Liver (tissue), 9 donors: ENCODE results near the gene RASSF10. TPM values are rescaled to one million over a fixed set of nuclear protein-coding genes. Genes with fewer than 3 reads are reported as not detected.

Experiments
- DNase-seq: peaks from one replicate; pipeline ENCODE4 v3.0.0-alpha.2; 2017; ENCODE audit warnings: low spot score
- H3K27ac ChIP-seq, 2 donors: one replicate each; pipeline ENCODE4 v1.7.0; 2013; ENCODE audit warnings: inconsistent platforms in 2 of 2, low read length in 2 of 2, control low read depth in 1 of 2, low read depth in 1 of 2, mild to moderate bottlenecking in 1 of 2
- H3K27me3 ChIP-seq, 4 donors: one replicate each; pipeline versions ENCODE4 v1.6.1 to v1.7.0; 2013; ENCODE audit warnings: low read length in 3 of 4, inconsistent platforms in 1 of 4, mild to moderate bottlenecking in 1 of 4, moderate library complexity in 1 of 4; ENCODE audit not compliant: control insufficient read depth in 4 of 4, insufficient read depth in 4 of 4
- H3K36me3 ChIP-seq, 4 donors: one replicate each; pipeline versions ENCODE4 v1.6.1 to v1.7.0; 2013; ENCODE audit warnings: low read length in 3 of 4, mild to moderate bottlenecking in 3 of 4, low read depth in 1 of 4, moderate library complexity in 1 of 4; ENCODE audit not compliant: control insufficient read depth in 4 of 4, insufficient read depth in 3 of 4
- H3K4me1 ChIP-seq, 4 donors: one replicate each; pipeline versions ENCODE4 v1.6.1 to v1.7.0; 2013; ENCODE audit warnings: low read length in 3 of 4, mild to moderate bottlenecking in 3 of 4, moderate library complexity in 1 of 4; ENCODE audit not compliant: control insufficient read depth in 4 of 4, insufficient read depth in 4 of 4
- H3K4me3 ChIP-seq, 3 donors: one replicate each; pipeline versions ENCODE4 v1.6.1 to v1.7.0; 2013; ENCODE audit warnings: low read length in 3 of 3, control low read depth in 1 of 3, low read depth in 1 of 3, mild to moderate bottlenecking in 1 of 3
- H3K9ac ChIP-seq, 2 donors: one replicate each; pipeline ENCODE4 v1.7.0; 2013; ENCODE audit warnings: low read length in 2 of 2, mild to moderate bottlenecking in 2 of 2, moderate library complexity in 2 of 2, control low read depth in 1 of 2, low read depth in 1 of 2
- H3K9me3 ChIP-seq, 4 donors: one replicate each; pipeline versions ENCODE4 v1.6.1 to v1.7.0; 2013; ENCODE audit warnings: low read length in 3 of 4; ENCODE audit not compliant: control insufficient read depth in 4 of 4
- EGR1 ChIP-seq, 2 donors: IDR thresholded peaks; 2 replicates each; pipeline ENCODE4 v1.6.1; 2016 to 2018; ENCODE audit warnings: antibody characterized with exemption in 2 of 2, low read depth in 2 of 2
- FOXA1 ChIP-seq: IDR thresholded peaks from 2 replicates; pipeline ENCODE4 v1.6.1; 2016; ENCODE audit warnings: antibody characterized with exemption
- FOXA2 ChIP-seq: IDR thresholded peaks from 2 replicates; pipeline ENCODE4 v1.6.1; 2016; ENCODE audit warnings: antibody characterized with exemption
- GABPA ChIP-seq, 2 donors: IDR thresholded peaks in 1 of 2; conservative IDR thresholded peaks in 1 of 2; 2 replicates each; pipeline ENCODE4 v1.6.1; 2016; ENCODE audit warnings: antibody characterized with exemption in 2 of 2, mild to moderate bottlenecking in 1 of 2, moderate library complexity in 1 of 2
- HNF4G ChIP-seq: IDR thresholded peaks from 2 replicates; pipeline ENCODE4 v1.6.1; 2016; ENCODE audit warnings: antibody characterized with exemption
- JUND ChIP-seq, 2 donors: IDR thresholded peaks; 2 replicates each; pipeline ENCODE4 v1.6.1; 2016; ENCODE audit warnings: antibody characterized with exemption in 2 of 2
- MAX ChIP-seq: IDR thresholded peaks from 2 replicates; pipeline ENCODE4 v1.6.1; 2016; ENCODE audit warnings: antibody characterized with exemption
- RAD21 ChIP-seq, 2 donors: IDR thresholded peaks; 2 replicates each; pipeline ENCODE4 v1.6.1; 2016; ENCODE audit warnings: antibody characterized with exemption in 2 of 2, mild to moderate bottlenecking in 2 of 2
- RXRA ChIP-seq, 2 donors: IDR thresholded peaks; 2 replicates each; pipeline ENCODE4 v1.6.1; 2017 to 2018; ENCODE audit warnings: antibody characterized with exemption in 2 of 2, mild to moderate bottlenecking in 1 of 2
- SP1 ChIP-seq: IDR thresholded peaks from 2 replicates; pipeline ENCODE4 v1.6.1; 2018; ENCODE audit warnings: antibody characterized with exemption, mild to moderate bottlenecking
- TAF1 ChIP-seq: conservative IDR thresholded peaks from 2 replicates; pipeline ENCODE4 v1.6.1; 2016; ENCODE audit warnings: antibody characterized with exemption, mild to moderate bottlenecking
- YY1 ChIP-seq: IDR thresholded peaks from 2 replicates; pipeline ENCODE4 v1.6.1; 2016; ENCODE audit warnings: antibody characterized with exemption, mild to moderate bottlenecking
- WGBS: extraction: QIAGEN DNeasy Blood & Tissue Kit; methylation state at CpG from one replicate; pipeline ENCODE4 v1.1.7; 2013; 5-methylcytosine and 5-hydroxymethylcytosine counted together
- polyA plus RNA-seq, 2 donors: library from polyadenylated mRNA; stranded (reverse) in 1 of 2; unstranded in 1 of 2; fragments of 200-250 nt in 1 of 2; fragments of >200 nt in 1 of 2; fragmentation: Nextera tagmentation in 1 of 2; extraction: Ambion mirVana in 1 of 2; gene quantifications; one replicate each; pipeline versions ENCODE4 v1.2.1 to v1.2.3, GENCODE V29; 2013 to 2015
- total RNA-seq, 2 donors: library from RNA; depleted of rRNA; stranded (reverse); fragments of >200 nt; gene quantifications; one replicate each; pipeline ENCODE4 v1.2.3, GENCODE V29; 2014
- TF ChIP-seq, protein P1 (sequence below): IDR thresholded peaks from 2 replicates; pipeline ENCODE4 v1.6.1; 2016; ENCODE audit warnings: antibody characterized with exemption
- TF ChIP-seq, protein P2 (sequence below): fragments of 150-350 bp; IDR thresholded peaks from 2 replicates; pipeline ENCODE4 v1.5.1; 2017; ENCODE audit warnings: improper control_type of control experiment, low read depth, low read length; ENCODE audit not compliant: missing input control
- TF ChIP-seq, protein P3 (sequence below): IDR thresholded peaks from 2 replicates; pipeline ENCODE4 v1.6.1; 2016; ENCODE audit warnings: antibody characterized with exemption, mild to moderate bottlenecking
- donor health status: healthy.
- donor health status: healthy.
- donor health status: healthy.
- donor health status: healthy.
- donor health status: healthy.

The RASSF10 gene
- total and polyA plus RNA-seq, 4 donors: 0.03 to 1.9 (median 0.08) TPM; not detected in 1

- Histone ChIP-seq H3K4me3 (no peak overlapping the region), H3K9ac (no peak overlapping the region), H3K36me3 (no peaks in the 10 kb centered on the region), H3K27me3 (peaks cover 0 to under 1% (median 0%) of the 10 kb centered on the region in 4 donors), H3K9me3 (no peaks in the 10 kb centered on the region), H3K27ac (no peak overlapping the region), H3K4me1 (no peaks in the 10 kb centered on the region)
- no peak for TF ChIP-seq EGR1 (IDR thresholded peaks at IDR 0.05; ENCODE audit: low read depth in 2 of 2)
- no peak for TF ChIP-seq FOXA2
- no peak for TF ChIP-seq HNF4G
- TF ChIP-seq YY1: no peak
- TF ChIP-seq, protein P1, sequence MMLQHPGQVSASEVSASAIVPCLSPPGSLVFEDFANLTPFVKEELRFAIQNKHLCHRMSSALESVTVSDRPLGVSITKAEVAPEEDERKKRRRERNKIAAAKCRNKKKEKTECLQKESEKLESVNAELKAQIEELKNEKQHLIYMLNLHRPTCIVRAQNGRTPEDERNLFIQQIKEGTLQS: no peak
- TF ChIP-seq JUND (IDR thresholded peaks at IDR 0.05): no peak
- no peak for TF ChIP-seq GABPA (IDR thresholded peaks at IDR 0.05 in 1 of 2, conservative IDR thresholded peaks at IDR 0.05 in 1 of 2)
- no peak for TF ChIP-seq RAD21 (IDR thresholded peaks at IDR 0.05)
- no peak for TF ChIP-seq MAX
- TF ChIP-seq TAF1: no peak
- DNase-seq: no peak
Observed at GRCh38 chr11:12995188-12995587, 13.9 kb upstream of the RASSF10 start.

GRCh38 chr11:12995823-12996222, 13.3 kb upstream of the RASSF10 start:
- TF ChIP-seq, protein P2, sequence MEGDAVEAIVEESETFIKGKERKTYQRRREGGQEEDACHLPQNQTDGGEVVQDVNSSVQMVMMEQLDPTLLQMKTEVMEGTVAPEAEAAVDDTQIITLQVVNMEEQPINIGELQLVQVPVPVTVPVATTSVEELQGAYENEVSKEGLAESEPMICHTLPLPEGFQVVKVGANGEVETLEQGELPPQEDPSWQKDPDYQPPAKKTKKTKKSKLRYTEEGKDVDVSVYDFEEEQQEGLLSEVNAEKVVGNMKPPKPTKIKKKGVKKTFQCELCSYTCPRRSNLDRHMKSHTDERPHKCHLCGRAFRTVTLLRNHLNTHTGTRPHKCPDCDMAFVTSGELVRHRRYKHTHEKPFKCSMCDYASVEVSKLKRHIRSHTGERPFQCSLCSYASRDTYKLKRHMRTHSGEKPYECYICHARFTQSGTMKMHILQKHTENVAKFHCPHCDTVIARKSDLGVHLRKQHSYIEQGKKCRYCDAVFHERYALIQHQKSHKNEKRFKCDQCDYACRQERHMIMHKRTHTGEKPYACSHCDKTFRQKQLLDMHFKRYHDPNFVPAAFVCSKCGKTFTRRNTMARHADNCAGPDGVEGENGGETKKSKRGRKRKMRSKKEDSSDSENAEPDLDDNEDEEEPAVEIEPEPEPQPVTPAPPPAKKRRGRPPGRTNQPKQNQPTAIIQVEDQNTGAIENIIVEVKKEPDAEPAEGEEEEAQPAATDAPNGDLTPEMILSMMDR: no peak
- no peak for TF ChIP-seq FOXA1
- TF ChIP-seq TAF1: no peak
- TF ChIP-seq RAD21 (IDR thresholded peaks at IDR 0.05): no peak
- TF ChIP-seq SP1: no peak
- no peak for TF ChIP-seq MAX
- no peak for TF ChIP-seq RXRA (IDR thresholded peaks at IDR 0.05)
- H3K9ac ChIP-seq: no peak overlapping the region

DNA sequence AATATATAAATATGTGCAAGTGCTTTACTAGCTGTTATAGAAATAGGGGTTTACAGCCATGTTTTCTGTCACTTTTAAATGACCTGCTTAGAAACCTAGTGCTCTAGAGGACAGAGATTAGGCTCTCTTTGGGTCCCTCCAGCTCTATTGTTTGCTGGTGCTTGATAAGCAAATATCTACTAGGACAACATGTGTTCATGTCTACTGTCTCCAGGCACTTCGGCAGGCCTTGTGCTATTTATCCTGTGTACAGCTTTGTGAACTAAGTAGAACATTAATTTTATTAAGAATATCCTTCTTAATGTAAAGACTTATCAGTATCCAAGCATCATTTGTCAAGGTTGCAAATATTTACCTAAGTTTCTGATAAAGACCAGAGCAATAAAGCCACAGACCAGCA, 11.9 kb upstream of the RASSF10 start:
- no peak overlapping the region for H3K4me3 ChIP-seq
- 76% methylated on average over 1 of the region's 1 CpG for WGBS
- DNase-seq: no peak
- no peak overlapping the region for H3K27ac ChIP-seq
- H3K4me1 ChIP-seq: no peaks in the 10 kb centered on the region
- no peaks in the 10 kb centered on the region for H3K36me3 ChIP-seq
- H3K9me3 ChIP-seq: no peaks in the 10 kb centered on the region
- no peak overlapping the region for H3K9ac ChIP-seq
- TF ChIP-seq RXRA (IDR thresholded peaks at IDR 0.05) (no peak), TAF1 (no peak), FOXA2 (no peak)
- TF ChIP-seq, protein P3, sequence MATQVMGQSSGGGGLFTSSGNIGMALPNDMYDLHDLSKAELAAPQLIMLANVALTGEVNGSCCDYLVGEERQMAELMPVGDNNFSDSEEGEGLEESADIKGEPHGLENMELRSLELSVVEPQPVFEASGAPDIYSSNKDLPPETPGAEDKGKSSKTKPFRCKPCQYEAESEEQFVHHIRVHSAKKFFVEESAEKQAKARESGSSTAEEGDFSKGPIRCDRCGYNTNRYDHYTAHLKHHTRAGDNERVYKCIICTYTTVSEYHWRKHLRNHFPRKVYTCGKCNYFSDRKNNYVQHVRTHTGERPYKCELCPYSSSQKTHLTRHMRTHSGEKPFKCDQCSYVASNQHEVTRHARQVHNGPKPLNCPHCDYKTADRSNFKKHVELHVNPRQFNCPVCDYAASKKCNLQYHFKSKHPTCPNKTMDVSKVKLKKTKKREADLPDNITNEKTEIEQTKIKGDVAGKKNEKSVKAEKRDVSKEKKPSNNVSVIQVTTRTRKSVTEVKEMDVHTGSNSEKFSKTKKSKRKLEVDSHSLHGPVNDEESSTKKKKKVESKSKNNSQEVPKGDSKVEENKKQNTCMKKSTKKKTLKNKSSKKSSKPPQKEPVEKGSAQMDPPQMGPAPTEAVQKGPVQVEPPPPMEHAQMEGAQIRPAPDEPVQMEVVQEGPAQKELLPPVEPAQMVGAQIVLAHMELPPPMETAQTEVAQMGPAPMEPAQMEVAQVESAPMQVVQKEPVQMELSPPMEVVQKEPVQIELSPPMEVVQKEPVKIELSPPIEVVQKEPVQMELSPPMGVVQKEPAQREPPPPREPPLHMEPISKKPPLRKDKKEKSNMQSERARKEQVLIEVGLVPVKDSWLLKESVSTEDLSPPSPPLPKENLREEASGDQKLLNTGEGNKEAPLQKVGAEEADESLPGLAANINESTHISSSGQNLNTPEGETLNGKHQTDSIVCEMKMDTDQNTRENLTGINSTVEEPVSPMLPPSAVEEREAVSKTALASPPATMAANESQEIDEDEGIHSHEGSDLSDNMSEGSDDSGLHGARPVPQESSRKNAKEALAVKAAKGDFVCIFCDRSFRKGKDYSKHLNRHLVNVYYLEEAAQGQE: no peak
- TF ChIP-seq, protein P2: no peak
- H3K27me3 ChIP-seq: peaks cover 0 to 6% (median 0%) of the 10 kb centered on the region in 4 donors

More at GRCh38 chr11:12995823-12996222, 13.3 kb upstream of the RASSF10 start:
- Histone ChIP-seq H3K4me1 (no peaks in the 10 kb centered on the region), H3K4me3 (no peak overlapping the region), H3K9me3 (no peaks in the 10 kb centered on the region), H3K36me3 (no peaks in the 10 kb centered on the region), H3K27ac (no peak overlapping the region), H3K27me3 (peaks cover 0 to 6% (median 0%) of the 10 kb centered on the region in 4 donors)
- DNase-seq: no peak
